Measurements from ENCODE around the gene RNASEH1. TPM values are rescaled to one million over a fixed set of nuclear protein-coding genes. Genes with fewer than 3 reads are reported as not detected.

Gene RNASEH1
- total RNA-seq, 2 experiments from 2014 or later: 18.7 to 26.0 TPM

GRCh38 chr2:3565117-3565516, 7.0 kb upstream of the RNASEH1 start:
- no peaks in the 10 kb centered on the region for H3K9me3 Mint-ChIP-seq
- H3K27ac Mint-ChIP-seq: no peak overlapping the region
- peaks cover 8% of the 10 kb centered on the region for H3K36me3 Mint-ChIP-seq (ENCODE audit: low read depth)
- H3K4me3 Mint-ChIP-seq: no peak overlapping the region
- ChIA-PET CTCF (no interaction called here), POLR2A (no interaction called here)
- peaks cover 19% of the 10 kb centered on the region for H3K4me1 Mint-ChIP-seq
- no peak for DNase-seq
- no peaks in the 10 kb centered on the region for H3K27me3 Mint-ChIP-seq

- Mint-ChIP-seq H3K9me3 (no peaks in the 10 kb centered on the region), H3K4me1 (peaks cover 28% of the 10 kb centered on the region), H3K4me3 (no peak overlapping the region), H3K36me3 (ENCODE audit: low read depth) (peaks cover 8% of the 10 kb centered on the region), H3K27me3 (no peaks in the 10 kb centered on the region), H3K27ac (no peak overlapping the region)
- ChIA-PET POLR2A (no interaction called here), CTCF (interaction anchor here (1.5 kb wide), 1 partner anchor 10 kb away, joined by 4 read pairs; no protein-coding TSS in a partner anchor)
- DNase-seq: no peak
These were observed 5.4 kb upstream of the RNASEH1 start for GRCh38 chr2:3563521-3563976.

GRCh38 chr2:3557639-3558204, 411 bp downstream of the RNASEH1 start:
- H3K27ac Mint-ChIP-seq: peak overlapping the region; percentile 98
- peak overlapping the region; percentile 90 for H3K4me3 Mint-ChIP-seq
- POLR2A ChIA-PET: interaction anchor here (0.6 to 1.2 kb wide), 4 partner anchors 13 to 39 kb away, joined by 3 to 12 read pairs (median 4); partner anchors contain the start of gene RPS7
- no peak for DNase-seq
- H3K4me1 Mint-ChIP-seq: peaks cover 43% of the 10 kb centered on the region
- CTCF ChIA-PET: interaction anchor here (1.1 to 2.2 kb wide), 4 partner anchors 13 to 41 kb away, joined by 3 to 7 read pairs (median 4); no protein-coding TSS in a partner anchor
- H3K27me3 Mint-ChIP-seq: no peaks in the 10 kb centered on the region
- no peaks in the 10 kb centered on the region for H3K9me3 Mint-ChIP-seq
- peaks cover 37% of the 10 kb centered on the region for H3K36me3 Mint-ChIP-seq (ENCODE audit: low read depth)

- POLR2A ChIA-PET: no interaction called here
These were observed 4.2 kb downstream of the RNASEH1 start for GRCh38 chr2:3553946-3554345.

GRCh38 chr2:3547915-3548314, 10.2 kb downstream of the RNASEH1 start:
- Mint-ChIP-seq H3K4me1 (no peaks in the 10 kb centered on the region), H3K27ac (no peak overlapping the region), H3K4me3 (no peak overlapping the region), H3K36me3 (ENCODE audit: low read depth) (peaks cover 71% of the 10 kb centered on the region), H3K9me3 (no peaks in the 10 kb centered on the region), H3K27me3 (no peaks in the 10 kb centered on the region)
- ChIA-PET CTCF (interaction anchor here (0.9 kb wide), 1 partner anchor 12 kb away, joined by 3 read pairs; no protein-coding TSS in a partner anchor), POLR2A (no interaction called here)
- DNase-seq: no peak

More at GRCh38 chr2:3553946-3554345, 4.2 kb downstream of the RNASEH1 start:
- Mint-ChIP-seq H3K4me3 (no peak overlapping the region), H3K9me3 (no peaks in the 10 kb centered on the region), H3K27ac (no peak overlapping the region), H3K27me3 (no peaks in the 10 kb centered on the region), H3K4me1 (peaks cover 28% of the 10 kb centered on the region), H3K36me3 (ENCODE audit: low read depth) (peaks cover 53% of the 10 kb centered on the region)
- CTCF ChIA-PET: no interaction called here
- DNase-seq: no peak

- ChIA-PET POLR2A (no interaction called here), CTCF (interaction anchor here (2.1 kb wide), 1 partner anchor 38 kb away, joined by 6 read pairs; no protein-coding TSS in a partner anchor)
- Mint-ChIP-seq H3K27ac (no peak overlapping the region), H3K27me3 (no peaks in the 10 kb centered on the region), H3K9me3 (no peaks in the 10 kb centered on the region), H3K36me3 (ENCODE audit: low read depth) (peaks cover 68% of the 10 kb centered on the region), H3K4me3 (no peak overlapping the region), H3K4me1 (no peaks in the 10 kb centered on the region)
- DNase-seq: no peak
These were observed 12.2 kb downstream of the RNASEH1 start for GRCh38 chr2:3545788-3546478.

- Mint-ChIP-seq H3K4me3 (no peak overlapping the region), H3K36me3 (ENCODE audit: low read depth) (peaks cover 47% of the 10 kb centered on the region), H3K9me3 (no peaks in the 10 kb centered on the region), H3K27ac (no peak overlapping the region), H3K27me3 (no peaks in the 10 kb centered on the region), H3K4me1 (no peaks in the 10 kb centered on the region)
- no peak for DNase-seq
- ChIA-PET POLR2A (no interaction called here), CTCF (interaction anchor here (0.6 to 1.5 kb wide), 2 partner anchors 8 to 1628 kb away, joined by 3 read pairs; no protein-coding TSS in a partner anchor)
These were observed 15.0 kb downstream of the RNASEH1 start for GRCh38 chr2:3543023-3543683.

GRCh38 chr2:3542107-3542506, 16.0 kb downstream of the RNASEH1 start:
- no peak overlapping the region for H3K4me3 Mint-ChIP-seq
- no peaks in the 10 kb centered on the region for H3K27me3 Mint-ChIP-seq
- H3K4me1 Mint-ChIP-seq: no peaks in the 10 kb centered on the region
- no peaks in the 10 kb centered on the region for H3K9me3 Mint-ChIP-seq
- ChIA-PET POLR2A (no interaction called here), CTCF (no interaction called here)
- H3K36me3 Mint-ChIP-seq (ENCODE audit: low read depth): peaks cover 40% of the 10 kb centered on the region
- no peak for DNase-seq
- H3K27ac Mint-ChIP-seq: no peak overlapping the region

GRCh38 chr2:3539836-3540235, 18.3 kb downstream of the RNASEH1 start:
- no peak for DNase-seq
- Mint-ChIP-seq H3K9me3 (no peaks in the 10 kb centered on the region), H3K4me1 (peaks cover 10% of the 10 kb centered on the region), H3K4me3 (no peak overlapping the region), H3K36me3 (ENCODE audit: low read depth) (peaks cover 25% of the 10 kb centered on the region), H3K27ac (no peak overlapping the region), H3K27me3 (no peaks in the 10 kb centered on the region)
- ChIA-PET CTCF (no interaction called here), POLR2A (no interaction called here)

GRCh38 chr2:3536682-3537632, 21.2 kb downstream of the RNASEH1 start:
- CTCF ChIA-PET: interaction anchor here (1.3 kb wide), 1 partner anchor 11 kb away, joined by 3 read pairs; no protein-coding TSS in a partner anchor
- H3K27ac Mint-ChIP-seq: peak overlapping the region; percentile 87
- H3K9me3 Mint-ChIP-seq: no peaks in the 10 kb centered on the region
- peak overlapping the region; percentile 73 for H3K4me3 Mint-ChIP-seq
- H3K36me3 Mint-ChIP-seq (ENCODE audit: low read depth): peaks cover 7% of the 10 kb centered on the region
- H3K4me1 Mint-ChIP-seq: peaks cover 10% of the 10 kb centered on the region
- no peaks in the 10 kb centered on the region for H3K27me3 Mint-ChIP-seq
- no peak for DNase-seq
- POLR2A ChIA-PET: no interaction called here

- H3K36me3 Mint-ChIP-seq (ENCODE audit: low read depth): peaks cover 3% of the 10 kb centered on the region
- H3K27ac Mint-ChIP-seq: peak overlapping the region; percentile 87
- DNase-seq: no peak
- peaks cover 10% of the 10 kb centered on the region for H3K4me1 Mint-ChIP-seq
- ChIA-PET POLR2A (no interaction called here), CTCF (interaction anchor here (1.3 to 1.8 kb wide), 2 partner anchors 11 to 12 kb away, joined by 3 to 4 read pairs; no protein-coding TSS in a partner anchor)
- H3K27me3 Mint-ChIP-seq: no peaks in the 10 kb centered on the region
- peak overlapping the region; percentile 73 for H3K4me3 Mint-ChIP-seq
- no peaks in the 10 kb centered on the region for H3K9me3 Mint-ChIP-seq
These were observed 22.1 kb downstream of the RNASEH1 start for GRCh38 chr2:3535794-3536681.

Measured in activated CD4-positive, alpha-beta T cell treated with anti-CD3 and anti-CD28 coated beads, Interleukin-2, amount 10 ng/mL, durations not matched to agents 7 days and 5 days (primary cell).